LHCN-M2 (cell line): ENCODE data around the gene SMARCA2. TPM values are rescaled to one million over a fixed set of nuclear protein-coding genes. Genes with fewer than 3 reads are reported as not detected.

ENCODE experiments used
- DNase-seq: peaks from one replicate; pipeline ENCODE4 v3.0.0-alpha.2; 2012; ENCODE audit warnings: low read depth
- total RNA-seq: library from RNA; depleted of rRNA; stranded (reverse); fragments of >200 nt; gene quantifications from 2 replicates; pipeline ENCODE4 v1.2.3, GENCODE V29; 2014

SMARCA2 gene
- total RNA-seq, 1 experiment from 2014 or later: 65.1 TPM

DNA sequence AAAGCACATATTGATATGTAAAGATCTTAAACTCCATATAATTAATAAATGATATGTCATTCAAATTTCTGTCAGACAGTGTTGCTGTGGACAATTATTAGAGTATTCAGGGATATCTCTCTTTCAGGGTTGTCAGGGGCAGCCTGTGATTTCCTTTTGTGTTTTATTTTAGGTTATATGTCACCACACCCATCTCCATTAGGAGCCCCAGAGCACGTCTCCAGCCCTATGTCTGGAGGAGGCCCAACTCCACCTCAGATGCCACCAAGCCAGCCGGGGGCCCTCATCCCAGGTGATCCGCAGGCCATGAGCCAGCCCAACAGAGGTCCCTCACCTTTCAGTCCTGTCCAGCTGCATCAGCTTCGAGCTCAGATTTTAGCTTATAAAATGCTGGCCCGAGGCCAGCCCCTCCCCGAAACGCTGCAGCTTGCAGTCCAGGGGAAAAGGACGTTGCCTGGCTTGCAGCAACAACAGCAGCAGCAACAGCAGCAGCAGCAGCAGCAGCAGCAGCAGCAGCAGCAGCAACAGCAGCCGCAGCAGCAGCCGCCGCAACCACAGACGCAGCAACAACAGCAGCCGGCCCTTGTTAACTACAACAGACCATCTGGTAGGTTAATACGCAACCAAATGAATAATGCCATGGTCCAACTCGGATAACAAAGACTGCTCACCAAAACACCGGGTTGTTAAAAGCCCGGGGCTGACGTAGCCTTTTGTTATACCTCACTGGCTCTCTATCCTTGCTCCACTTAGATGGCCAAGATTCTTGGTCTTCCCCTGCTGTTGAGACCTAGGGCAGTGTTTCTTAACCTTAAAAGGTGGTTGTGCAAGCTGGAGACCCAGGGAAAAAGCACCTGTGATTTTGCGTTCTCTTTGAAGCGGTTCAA is 24.4 kb downstream of the SMARCA2 start:
- DNase-seq: no peak

DNA sequence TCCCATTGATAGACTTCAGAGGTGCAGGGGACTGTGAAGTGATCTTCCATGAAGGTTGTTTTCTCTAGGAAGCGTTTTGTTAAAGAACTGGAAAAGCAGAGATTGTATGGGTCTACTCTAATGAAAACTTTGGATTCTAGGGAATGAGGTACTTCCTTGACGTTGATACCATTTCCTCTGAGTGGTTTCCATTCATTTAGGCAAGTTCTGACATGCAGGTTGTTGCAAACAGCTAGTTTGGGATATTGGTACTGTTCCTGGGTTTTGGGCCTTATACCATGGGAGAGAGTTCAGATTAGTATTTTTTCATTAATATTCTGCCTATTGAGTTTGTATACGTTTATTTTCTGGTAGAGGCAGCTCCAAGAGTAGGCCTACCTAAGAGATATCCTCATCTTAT is 25.7 kb downstream of the SMARCA2 start:
- no peak for DNase-seq

DNA sequence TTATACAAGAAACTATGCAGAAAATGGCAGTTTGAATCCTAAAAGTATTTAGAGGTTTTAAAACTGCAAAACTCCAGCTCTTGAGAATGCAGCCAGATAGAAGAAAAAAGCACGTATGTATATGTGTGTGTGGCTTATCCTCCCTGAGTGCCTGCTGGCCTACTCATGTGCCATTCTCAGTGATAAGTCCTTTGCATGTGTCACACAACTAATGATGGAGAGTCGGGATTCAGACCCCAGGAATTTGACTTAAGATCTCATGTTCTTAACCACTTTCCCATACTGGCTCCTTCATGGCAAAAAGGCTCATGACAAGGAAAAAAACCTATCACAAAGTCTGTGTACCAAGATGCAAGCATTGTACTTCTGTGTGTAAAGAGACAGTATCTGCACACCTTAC is 26.6 kb downstream of the SMARCA2 start:
- no peak for DNase-seq

DNA sequence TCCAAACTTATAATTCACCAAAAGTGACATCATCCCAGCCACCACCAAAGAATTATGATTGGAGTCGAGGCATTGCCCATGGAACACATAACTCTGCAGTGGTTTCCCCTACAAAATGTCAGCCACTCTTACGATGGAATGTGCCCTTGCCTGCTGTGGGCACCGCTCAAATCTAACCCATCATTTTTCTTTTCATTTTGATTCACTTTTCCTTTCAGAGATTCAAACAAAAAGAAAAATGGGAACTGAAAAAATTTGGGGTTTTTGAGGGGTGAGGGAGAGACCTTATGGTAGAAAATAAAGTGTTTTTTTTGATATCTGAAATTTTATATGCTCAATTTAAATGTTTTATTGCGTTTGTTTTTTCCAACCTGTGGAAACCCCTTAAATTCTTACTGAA is 28.1 kb downstream of the SMARCA2 start:
- no peak for DNase-seq

DNA sequence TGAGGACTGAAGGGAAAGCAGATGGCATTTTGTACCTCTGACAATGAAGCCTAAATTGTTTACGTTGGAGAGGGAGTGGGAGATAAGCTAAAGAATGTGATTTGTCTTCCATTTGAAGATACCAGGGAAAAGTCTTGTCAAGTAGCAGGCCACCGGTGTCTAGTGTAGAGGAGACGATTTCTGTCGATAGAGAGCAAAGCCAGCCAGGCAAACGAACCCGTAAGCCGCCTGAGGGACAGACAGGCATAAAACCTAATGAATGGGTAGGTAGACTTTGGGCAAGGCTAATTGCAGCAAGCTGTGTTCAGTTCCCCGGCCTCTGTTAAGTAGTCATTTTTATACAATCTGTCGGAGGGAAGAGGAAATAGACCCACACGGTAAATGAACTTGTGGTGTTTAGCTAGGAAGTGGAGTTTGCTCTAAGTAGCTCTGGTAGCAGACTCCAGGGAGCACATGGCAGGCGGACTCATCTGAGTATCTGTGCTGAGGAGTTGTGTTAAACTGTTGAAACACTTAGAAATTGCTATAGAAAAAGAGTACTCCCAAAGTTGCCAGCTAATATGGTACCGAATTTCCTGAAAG is 28.8 kb downstream of the SMARCA2 start:
- DNase-seq: no peak

DNA sequence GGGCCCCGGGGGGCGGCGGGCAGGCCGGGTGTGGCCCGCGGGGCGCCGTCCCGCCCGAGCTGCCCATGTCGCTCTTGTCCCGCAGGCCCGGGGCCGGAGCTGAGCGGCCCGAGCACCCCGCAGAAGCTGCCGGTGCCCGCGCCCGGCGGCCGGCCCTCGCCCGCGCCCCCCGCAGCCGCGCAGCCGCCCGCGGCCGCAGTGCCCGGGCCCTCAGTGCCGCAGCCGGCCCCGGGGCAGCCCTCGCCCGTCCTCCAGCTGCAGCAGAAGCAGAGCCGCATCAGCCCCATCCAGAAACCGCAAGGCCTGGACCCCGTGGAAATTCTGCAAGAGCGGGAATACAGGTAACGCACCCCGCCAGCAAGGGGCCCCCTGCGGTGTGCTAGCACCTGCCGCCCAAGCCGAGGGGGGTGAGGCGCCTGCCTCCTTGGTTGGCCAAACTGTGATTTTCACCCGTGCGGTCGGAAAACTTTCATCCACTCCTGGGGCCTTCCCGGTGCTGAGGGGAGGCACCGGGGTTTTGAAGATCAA is 32.1 kb downstream of the SMARCA2 start:
- no peak for DNase-seq

DNA sequence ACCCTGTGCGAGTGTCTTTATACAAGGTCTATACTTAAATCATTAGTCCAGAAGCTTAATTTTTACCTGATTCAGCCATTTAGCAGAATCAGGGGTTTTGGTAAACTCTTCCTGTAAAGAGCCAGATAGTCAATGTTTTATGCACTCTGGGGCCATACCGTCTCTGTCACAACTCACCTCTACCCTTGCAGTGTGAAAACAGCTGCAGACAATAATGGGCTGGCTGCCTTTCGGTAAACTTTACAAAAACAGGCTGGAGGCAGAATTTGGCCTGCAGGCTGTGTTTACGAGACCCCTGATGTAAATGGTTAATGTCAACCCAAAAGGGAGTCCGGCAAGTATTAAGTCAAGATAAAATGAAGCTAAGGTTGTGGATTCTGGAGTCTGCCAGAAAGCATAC is 32.8 kb downstream of the SMARCA2 start:
- no peak for DNase-seq

DNA sequence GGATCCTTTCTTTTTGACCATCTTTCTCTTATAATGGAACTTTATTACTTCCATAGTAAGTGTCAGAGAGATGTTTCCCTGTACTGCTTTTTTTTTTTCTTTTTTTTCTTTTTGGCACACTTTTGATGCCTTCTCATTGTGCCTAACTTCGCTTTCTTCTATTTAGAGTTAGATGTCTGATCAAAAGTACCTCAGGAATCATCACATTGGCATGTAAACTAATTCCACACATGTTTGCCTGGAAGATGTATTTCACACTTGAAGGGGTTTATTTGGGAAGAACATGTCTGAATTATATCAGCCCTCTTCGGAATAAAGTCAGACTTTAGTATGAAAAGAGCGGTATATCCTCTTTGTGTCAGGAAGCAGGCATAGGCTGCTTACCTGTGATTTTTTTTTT is 35.1 kb downstream of the SMARCA2 start:
- peak; percentile 17 for DNase-seq

DNA sequence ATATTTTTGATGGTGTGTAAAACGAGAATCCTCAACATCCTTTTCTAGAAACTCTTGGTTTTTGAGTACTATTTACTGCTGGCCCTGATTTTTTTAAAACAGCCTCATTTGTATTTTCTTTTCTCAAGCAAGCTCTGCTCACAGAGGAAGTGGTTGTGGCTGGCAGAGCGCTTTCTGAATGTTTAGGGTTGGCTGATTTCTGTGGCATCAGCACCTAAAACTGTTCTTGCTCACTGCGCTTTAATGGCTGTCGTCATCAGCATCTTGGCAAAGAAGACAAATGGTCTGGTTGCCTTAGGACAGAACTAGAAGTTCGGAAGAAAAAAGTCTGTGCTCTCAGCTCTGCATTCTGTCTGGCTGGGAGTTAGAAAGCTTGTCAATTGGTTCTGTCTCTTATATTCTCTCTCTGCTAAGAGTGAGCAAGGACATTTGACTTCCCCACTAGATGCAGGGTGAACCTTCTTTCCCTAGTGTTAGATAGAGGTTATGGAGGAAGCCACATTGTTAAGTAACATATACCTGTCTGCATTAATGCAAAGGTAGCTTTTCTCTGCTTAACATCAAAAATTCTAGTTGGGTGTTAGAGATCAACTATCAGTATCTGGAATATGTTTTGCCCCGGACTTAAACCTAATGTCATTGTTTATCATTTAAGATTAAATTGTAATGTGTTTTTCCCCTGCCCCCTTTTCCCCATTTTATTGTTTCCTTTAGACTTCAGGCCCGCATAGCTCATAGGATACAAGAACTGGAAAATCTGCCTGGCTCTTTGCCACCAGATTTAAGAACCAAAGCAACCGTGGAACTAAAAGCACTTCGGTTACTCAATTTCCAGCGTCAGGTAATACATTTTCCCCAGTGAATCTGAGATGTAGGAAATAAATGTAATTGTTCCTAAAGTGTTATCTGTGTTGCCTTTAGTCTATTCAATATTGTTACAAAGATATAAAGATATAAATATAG is 39.0 kb downstream of the SMARCA2 start:
- peak; percentile 87 for DNase-seq

DNA sequence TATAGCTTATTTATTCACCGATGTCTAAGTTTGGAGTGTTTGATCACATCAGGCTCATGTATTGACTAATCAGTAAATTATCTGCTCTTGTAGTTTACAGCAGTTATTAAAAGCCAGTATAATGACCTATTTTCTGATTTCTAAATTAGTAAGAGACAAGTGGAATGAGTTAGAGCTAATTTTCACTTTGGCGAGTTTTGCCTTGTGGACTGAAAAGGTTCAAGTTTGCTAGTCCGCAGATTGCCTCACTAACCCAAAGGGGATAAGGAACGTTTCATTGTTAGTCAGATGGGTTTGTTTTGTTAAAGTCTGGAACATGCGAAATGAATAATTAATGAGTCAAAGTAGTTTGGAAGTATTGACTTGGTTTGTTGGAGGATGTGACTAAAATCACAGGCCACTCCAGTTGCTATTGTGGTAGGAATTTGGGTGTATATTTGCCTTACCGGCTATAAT is 40.1 kb downstream of the SMARCA2 start:
- peak; percentile 91 for DNase-seq

DNA sequence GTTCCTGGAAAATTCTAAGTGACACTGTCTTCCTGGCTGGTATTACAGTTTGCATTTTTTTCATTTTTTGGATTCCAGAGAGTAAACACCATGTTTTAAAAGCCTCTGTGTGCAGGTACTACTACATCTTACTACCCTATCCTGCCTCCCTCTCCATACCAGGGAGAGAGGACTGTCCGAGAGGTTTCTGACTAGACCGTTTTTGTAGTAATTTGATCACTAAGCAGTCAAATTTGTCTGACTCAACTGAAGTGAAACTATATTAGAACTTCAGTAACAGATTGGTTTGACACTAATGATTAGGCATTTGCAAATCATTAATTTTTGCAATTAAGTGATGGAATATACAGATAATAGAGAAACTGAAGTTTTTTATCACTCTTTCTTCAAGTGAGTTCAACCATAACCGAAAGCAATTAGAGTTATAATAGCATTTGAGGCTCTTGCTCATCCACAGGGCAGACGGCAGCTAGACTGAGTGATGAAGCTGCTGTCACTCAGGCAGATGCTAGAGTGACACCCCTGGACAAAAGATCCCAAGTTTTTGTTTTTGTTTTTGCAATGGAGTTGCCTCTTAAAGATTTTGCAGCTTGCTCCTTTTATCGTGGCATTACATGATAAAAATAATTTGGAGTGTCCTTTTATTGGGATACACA is 44.3 kb downstream of the SMARCA2 start:
- peak; percentile 26 for DNase-seq

DNA sequence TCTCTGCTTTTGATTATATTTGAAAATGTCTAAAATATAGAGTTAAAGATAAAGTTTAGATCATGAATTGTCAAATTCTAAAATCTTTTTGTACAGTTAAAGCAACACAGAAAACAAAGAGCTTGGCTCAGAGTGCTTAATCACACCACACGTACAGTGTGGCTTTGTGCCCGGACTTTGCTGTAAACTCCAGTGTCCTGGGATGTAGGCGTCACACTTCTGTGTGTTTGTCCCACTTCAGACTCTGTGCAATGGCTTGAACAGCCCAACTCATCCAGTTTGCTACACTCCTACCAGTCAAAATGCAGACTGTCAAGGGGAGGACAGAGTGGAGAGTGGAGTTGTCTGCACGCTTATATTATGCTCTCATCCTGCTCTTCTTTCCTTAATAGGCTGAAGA is 45.3 kb downstream of the SMARCA2 start:
- no peak for DNase-seq

DNA sequence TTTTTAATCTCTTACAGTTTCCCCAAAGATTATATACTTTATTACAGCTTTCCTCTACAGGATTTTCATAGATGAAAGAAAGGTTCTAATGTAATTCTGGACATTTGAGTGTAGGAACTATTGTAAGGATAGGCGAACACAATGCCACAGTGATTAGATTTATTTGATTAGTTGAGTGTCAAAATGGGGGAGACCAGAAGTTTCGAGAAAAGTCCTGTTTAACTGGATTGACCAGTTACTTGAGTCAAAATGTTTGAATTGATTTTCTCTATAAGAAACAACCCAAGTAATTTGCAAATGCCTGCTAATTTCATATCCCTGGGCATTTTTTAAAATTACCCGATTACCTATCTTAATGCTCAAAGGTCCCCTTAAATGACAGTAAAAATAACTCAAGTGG is 50.6 kb downstream of the SMARCA2 start:
- DNase-seq: no peak

DNA sequence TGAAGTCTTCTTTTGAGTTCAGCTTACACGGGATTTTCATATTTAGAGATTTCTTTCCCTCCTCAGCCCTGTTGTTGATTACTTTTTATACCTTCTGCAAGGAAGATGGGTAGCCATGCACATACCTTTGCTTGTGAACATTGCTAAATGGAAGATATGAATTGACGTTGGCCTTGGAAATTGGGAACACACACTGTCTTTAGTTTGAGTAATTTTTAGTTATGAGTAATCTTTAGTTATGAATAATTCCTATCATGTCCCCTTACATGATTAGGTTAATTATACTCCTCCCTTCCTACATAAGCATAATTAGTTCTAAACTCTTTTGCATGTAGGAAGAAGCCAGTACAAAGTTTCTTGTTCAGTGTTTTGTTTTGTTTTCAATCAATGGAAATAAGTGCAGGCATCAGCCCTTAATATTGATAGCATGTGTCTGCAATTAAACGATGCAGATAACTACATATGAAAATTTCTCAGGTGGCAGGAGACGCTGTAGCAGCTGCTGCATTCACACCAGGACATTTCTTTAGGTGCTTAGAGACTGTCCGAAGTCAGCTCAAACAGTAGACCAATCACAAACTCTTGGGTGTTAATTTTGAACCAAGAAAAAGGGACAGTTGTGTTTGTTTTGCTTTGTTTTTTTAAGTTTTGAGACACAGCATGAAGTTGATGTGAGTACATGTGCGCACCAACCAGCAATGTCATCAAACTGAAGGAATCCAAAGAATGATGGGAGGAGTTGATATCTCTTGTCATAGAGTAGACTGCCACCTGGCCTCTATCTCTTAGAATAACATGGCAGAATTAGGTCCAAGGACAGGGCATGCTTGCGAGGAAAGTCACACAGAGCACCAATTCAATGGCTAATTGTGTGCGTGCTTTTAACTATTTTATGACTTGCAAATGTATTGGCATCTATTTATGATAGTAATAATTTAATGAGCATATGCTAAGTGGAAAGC is 51.4 kb downstream of the SMARCA2 start:
- DNase-seq: peak; percentile 73

DNA sequence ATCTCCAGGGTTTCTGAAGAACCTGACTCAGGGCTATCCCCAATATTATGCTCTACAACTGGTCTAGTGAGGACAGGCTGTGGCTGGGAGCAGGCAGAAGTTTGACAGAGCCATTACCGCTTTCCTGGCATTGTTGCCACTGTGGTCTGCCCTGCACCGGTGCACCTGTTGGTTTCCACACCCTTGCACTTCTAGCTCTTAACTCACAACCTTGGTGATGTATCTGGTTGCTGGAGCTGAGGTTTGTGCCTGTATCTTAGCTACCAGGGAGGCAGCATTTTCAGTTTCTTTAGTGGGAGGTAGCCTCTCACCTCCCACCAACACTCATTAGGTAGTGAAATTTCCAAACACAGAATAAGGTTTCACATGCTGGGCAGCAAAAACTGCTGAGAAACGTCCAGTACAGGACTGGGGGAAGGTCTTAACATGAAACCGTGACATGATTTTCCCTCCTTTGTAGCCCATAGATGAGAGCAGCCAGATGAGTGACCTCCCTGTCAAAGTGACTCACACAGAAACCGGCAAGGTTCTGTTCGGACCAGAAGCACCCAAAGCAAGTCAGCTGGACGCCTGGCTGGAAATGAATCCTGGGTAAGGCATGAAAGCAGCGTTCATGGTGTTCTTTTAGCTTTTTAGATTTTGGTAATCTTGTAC is 57.7 kb downstream of the SMARCA2 start:
- DNase-seq: no peak

DNA sequence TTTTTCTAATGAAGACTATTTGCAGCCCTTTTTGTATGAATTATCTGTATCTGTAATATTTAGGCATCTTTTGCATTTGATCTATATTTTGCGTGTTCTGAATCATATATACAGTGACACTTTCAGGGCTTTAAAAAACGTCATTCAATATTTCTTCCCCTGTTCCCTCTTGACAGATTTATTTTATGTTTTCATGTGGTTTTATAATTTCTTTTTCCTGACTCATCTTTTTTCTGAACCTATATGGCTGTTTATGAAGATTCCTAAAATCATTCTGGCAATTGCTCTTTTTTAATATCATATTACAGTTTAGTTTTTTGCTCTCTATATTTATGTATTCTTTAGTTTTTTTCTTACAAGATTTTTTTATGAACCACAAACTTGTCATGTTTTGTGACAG is 67.6 kb downstream of the SMARCA2 start:
- peak; percentile 2 for DNase-seq

DNA sequence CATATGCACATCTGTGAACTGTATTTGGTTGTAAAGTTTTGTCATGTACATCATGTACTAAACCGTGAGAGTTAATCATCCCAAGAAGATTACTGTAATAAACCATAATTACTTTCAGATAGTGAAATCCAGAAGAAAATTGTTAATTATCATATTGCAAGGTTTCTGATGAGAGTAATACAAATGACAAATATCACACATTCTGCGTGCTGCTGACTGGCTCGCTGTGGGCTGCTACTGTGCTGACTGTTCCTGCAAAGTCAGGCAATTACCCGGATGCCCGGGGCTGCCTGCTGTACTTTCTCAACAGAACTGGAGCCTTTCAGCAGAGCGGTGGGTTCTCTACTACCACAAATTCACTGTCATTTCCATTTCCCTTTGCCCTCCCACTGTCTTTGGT is 68.3 kb downstream of the SMARCA2 start:
- DNase-seq: no peak

DNA sequence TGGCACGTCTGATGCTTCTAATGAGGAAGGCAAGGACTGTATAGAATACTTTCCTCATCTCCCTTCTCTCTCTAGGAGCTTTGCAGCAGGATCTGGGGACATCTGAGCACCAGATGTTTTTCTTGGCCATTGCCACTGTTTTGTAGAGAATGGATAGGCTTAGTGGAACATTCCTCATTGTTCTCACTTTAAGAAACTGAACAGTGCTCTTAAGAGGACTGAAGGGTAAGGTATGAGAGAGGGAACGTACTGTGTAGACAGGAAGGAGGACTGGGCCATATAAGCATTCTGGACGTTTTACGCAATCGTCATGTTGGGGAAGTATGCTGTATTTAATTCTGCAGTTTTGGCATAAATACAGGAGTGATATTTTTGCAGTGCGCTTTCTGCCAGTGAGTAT is 70.6 kb downstream of the SMARCA2 start:
- DNase-seq: peak; percentile 5

DNA sequence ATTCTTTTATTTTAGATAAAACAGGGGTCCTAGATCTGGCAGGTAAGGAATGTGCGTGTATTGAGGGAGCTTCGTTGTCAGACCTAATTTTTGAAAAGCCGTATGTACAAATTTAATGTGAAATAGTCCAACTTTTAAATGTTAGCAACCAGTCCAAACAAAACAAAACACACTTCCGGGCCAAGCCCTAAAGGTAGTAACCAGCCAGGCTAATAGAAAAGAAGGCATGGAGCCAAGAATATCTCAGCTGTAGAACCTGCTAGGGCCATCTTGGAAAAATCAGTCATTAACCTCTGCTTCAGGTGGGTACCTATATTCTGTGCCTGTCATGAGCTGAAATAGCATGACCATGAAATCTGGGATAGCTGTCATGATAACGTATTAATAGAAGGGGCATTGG is 71.0 kb downstream of the SMARCA2 start:
- DNase-seq: no peak

DNA sequence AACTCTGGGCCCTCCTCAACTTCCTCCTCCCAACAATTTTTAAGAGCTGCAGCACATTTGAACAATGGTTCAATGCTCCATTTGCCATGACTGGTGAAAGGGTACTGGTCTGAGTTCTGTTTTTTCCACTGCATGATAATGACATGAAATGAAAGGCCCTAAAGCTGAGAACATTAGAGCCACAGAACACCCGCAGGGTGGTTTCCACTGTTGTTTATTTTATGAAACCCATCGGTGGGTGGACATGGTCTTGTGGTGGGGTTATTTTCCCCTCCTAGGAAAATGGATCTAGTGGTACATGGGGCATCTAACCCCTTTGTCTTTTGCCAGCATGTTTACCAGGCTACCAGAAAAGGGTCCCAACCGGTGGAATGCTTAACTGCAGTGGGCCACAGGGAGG is 71.8 kb downstream of the SMARCA2 start:
- no peak for DNase-seq
